NCI-H1436 (cell line): ENCODE results near the gene ALKBH3.
A peak's percentile ranks its signal among the peaks of the same experiment; 100 is the strongest.

Source experiments
- DNase-seq: peaks from one replicate; lab custom pipeline; 2025; lab: John Stamatoyannopoulos, UW

The ALKBH3 gene

DNA sequence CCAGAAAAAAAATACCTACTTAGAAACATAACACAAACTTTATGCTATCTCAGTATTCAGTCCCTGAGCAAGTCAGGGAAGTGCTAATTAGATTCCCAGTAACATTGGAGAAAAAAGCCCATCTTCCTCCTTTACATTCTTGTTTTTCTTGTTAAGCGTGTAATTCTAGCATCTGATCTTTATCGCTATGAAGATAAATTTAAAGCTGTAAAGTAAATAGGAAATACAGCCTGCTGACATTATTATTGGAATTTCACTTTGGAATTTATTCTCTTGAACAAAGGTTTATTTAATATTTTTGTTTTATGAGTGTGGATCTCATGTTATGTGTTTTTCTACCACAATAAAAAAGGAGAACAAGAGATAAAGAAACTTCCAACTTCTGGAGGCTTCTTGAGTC, 13.9 kb downstream of the ALKBH3 start:
- DNase-seq = no peak

DNA sequence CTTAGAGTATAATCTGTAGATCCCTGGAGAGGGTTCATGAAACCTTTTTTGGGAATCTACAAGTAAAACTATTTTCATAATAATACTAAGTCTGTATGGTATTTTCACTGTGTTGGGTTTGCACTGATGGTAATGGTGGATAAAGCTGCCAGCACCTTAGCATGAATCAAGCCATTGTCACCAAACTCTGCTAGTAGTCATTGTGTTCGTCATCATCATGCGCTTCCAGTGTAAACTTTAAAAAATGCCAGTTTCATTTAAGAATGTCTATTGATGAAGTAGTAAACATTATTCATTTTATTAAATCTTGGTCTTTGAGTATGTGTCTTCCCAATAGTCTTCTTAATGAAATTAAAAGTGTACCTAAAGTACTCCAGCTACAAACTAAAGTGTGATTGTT, 15.0 kb downstream of the ALKBH3 start:
- DNase-seq = no peak

DNA sequence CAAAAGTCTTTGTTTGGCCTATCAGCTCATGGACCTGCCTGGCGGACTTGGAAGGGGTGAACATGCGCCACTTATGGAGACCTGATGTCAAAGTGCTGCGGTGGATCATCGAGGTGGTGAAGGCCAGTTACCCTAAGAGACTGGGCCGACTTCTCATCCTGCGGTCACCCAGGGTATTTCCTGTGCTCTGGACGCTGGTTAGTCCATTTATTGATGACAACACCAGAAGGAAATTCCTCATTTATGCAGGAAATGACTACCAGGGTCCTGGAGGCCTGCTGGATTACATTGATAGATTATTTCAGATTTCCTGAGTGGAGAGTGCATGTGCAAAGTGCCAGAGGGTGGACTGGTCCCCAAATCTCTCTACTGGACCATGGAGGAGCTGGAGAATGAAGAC, 17.9 kb downstream of the ALKBH3 start:
- DNase-seq = no peak

DNA sequence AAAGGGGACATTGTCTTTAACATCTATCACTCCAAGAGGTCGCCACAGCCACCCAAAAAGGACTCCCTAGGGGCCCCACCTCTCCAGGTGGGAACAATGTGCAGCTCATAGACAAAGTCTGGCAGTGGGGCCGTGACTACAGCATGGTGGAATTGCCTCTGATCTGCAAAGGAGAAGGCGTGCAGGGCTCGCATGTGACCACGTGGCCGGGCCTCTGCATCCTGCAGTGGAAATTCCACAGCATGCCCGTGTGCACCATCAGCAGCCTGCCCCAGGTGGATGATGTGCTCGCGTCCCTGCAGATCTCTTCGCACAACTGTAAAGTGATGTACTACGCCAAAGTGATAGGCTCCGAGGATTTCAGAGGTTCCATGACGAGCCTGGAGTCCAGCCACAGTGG, 18.5 kb downstream of the ALKBH3 start:
- no peak for DNase-seq

DNA sequence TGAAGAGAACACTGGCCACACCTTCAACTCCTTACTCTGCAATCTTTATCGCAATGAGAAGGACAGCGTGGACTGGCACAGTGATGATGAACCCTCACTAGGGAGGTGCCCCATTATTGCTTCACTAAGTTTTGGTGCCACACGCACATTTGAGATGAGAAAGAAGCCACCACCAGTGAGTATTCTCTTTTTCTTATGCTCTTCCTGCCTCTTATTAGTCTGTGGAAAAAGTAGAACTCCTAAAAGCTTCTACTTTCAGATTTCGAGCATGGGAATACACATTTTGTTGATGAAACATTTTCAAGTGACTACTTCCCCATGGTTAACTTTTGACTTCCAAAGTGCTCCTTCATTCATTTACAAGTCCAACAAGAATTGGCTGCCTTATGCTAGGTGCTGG, 20.9 kb downstream of the ALKBH3 start:
- DNase-seq = no peak

DNA sequence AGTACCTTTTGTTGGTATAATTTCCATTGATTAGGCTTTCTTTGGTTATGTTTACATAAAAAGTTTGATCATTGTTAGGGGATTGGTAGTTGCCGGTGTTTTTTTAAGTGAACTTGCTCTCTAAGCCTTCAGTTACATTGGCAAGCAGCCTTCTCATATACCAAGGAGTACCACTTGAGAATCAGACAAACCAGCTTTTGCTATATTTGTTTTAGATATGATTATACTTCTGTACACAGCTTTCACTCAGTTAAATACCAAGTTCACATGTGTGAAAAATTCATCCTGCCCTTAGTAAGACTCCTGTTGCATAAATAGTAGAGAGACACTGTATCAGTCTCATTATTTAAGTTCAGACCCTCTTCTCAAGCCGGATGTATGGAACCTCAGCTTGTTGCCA, 22.4 kb downstream of the ALKBH3 start:
- no peak for DNase-seq

DNA sequence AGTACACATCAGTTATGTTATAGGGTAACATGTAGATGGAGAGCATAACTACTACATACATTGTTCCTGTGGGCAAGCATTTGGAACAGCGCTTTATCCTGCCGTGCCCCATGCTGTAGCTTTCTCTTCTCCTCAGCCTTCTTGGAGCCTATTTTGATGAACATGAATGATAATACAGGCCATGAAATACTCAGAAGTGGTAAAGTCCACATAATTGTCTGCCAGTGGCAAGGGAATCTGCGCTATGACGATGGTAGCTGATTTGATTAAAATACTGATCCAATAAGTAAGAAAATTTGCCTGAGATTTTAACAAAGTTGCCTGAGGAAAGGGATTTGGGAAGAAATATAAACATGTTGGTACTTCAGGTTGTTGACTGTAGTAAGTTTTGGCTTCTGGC, 23.3 kb downstream of the ALKBH3 start:
- DNase-seq = no peak

DNA sequence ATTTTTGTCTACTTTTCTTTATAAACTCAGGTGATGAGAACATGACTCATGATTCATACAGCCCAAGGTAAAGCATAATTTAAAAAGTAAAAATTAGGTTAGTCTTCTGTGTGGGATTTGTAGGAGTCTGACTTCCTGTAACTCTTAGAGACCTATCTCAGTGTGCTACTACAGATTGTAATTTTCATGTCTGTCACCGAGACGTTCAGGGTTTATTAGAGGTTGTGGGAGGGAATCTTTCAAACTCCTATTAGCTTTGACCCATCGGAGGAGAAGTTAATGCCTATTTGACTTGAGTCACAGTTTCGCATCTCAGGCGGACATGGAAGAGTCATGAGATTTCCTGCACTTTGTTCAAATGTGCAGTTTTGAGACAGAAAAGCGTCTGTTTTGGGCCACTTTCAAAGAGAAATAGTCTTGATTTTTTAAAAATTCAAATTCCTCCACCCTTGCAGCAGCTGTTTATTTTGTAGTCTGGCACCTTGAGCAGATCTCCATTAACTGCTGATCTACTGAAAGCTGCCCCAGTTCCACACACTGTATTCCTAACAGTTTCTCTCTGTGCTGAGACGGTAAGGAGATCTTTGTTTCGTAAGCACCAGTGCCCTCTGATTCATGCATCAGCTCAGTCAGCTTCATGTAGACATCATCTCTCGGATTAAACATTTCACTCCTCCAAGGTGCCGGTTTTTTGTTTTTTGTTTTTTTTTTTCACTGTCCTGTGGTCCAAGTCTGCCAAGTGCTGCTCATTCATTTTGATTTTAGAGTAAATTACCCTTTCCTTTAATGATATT, 24.3 kb downstream of the ALKBH3 start:
- no peak for DNase-seq

DNA sequence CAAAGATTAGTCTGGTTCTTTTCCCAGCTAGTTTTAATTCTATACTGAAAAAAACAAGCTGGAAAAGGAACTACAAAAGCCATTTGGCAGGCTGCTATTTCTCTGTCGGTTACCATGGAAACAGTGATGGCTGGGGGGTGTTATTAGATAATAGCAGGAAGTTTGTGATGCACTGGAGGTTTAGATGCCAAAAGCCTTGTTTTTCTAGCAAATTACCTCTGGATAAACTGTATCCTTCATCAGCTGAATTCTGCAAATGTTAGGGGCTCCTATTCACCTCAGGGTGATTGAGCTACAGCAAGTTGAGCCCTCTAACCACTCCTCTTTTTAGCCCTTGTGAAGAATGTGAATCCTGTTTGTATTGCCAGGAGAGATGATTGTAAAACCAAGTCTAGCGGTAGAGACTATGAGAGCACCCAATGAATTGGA, 25.2 kb downstream of the ALKBH3 start:
- DNase-seq = no peak

DNA sequence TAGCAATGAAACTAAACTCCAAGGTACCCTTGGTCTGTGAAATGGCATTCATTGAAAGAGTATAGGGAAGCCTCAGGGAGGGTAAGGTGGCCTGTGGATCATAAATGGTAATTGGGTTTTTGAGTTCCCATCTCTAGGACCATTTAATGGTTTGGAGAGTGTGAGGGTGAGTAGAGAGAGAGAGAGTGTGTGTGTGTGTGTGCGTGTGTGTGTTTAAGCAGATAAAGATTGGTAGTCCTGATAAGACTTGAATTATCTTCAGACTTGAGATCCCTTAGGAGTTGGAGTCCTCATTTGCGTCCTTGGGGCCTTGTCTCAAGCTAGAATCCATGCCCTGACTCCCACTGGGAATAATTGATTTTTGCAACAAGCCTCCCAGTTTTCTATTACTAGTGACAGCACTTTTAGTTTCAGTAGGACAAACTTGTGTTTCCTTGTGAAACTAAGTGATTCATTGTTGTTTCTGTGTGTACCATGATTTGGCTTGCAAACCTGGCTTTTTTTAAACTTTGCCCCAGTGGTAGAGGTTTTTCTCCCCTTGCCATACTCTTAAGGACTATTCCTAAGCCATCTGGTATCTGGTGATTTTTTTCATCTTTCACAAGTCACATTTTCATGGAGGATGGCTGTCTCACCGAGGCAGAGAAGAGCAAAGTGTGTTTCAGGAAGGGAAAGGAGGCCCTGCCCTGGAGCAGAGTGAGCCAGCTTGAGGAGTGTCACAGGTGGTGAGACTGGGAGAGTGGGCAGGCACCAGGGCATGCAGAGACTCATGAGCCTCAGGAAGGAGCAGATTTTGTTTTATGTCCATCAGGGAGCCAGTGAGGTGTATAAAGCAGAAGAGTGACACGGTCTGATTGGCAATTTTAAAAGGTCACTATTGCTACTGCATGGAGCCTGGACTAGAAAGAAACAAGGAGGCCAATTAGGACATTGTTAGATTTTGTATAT, 26.7 kb downstream of the ALKBH3 start:
- no peak for DNase-seq

DNA sequence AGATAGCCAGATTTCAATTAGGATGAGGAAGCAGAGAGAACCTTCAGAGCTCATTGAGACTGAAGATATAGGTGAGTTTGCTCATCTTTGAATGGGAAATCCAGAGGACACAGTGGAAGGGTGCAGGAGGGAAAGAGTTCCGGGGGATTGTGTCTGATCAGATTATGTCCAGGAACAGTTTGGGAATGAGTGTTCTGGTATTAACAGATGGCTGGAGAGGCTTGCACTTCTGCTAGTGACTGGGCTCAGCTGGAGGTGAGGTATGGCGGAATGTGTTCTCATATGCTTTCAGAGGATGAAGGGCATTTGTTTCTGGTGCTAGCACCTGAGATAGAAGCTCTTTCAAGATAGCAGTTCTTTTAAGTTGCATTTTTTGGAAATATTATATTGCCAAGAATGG, 27.6 kb downstream of the ALKBH3 start:
- DNase-seq = no peak

DNA sequence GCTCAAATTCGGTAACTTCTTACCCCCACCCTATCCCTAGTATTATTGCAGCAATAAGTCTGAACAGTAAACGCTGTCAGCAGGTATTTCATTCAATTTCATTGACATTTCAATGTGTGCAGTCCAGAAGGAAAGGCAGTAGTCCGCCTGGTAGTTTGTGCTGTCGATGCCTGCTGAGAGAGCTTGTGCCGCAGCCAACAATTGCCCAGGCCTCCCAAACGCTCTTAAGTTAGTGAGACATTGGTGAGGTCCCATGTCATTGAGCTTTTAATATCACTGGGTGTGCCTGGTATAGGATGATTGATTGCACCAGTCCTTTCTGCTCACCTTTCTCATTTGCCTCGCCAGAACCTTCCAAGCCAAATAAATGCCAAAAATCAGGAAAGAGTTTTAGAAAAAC, 28.1 kb downstream of the ALKBH3 start:
- DNase-seq = no peak

DNA sequence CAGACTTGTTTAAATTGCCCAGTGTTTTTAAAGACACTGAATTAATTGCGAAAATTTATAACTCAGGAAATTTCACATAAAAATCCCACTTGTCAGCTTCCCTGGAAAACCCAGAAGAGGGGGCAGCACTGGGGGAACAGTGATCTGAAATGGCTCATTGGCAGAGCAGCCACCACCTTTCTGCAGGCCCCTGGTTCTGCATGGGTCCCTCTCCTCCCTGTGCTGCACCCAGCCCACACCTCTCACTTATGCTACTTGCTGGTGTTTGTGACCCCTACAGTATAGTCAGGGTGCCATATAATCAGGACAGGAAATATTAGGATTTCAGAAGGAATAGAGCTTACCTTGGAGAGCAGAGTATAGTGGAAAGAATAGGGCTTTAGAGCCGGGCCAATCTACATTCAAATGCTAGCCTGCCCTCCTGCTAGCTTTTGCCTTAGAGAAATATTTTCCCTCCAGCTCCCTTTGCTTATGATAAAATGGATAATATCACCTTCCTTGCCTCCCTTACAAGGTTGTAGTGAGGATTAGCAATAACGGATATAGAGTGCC, 33.3 kb downstream of the ALKBH3 start:
- no peak for DNase-seq

DNA sequence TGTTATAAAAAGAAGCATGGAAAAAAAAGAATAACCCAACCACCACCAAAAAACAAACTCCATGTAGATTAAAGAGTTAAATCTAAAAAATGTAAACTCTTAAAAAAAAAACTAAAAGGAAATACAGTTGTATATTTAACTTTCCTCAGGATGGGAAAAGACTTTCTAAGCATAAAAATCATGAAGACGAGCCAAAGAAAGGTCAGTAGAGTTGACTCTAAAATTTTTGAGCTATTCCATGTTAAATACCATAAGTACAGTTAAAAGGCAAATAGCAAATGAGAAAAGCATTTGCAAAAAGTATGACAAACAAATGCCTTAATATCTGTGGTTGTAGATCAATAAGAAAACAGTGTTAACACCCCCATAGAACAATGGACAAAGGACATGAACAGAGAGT, 33.8 kb downstream of the ALKBH3 start:
- DNase-seq = no peak

DNA sequence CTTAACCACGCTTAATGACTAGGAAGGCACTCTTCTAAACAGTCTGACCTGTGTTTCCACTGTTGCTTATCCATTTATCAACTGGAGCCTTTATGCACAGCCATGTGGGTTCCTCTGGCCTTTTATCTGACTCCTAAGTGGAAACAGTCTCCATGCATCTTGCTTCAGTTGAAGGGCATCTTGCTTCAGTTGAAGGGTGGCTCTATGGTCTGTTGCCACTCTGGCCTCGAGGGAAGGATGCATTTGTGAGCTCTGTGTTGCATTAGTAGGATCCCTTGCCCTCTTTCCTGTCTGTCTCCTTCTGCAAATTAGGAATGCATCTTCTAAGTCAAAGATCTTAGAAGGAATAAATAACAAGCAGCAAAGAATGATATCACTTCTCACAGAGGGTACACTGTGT, 36.0 kb downstream of the ALKBH3 start:
- no peak for DNase-seq

DNA sequence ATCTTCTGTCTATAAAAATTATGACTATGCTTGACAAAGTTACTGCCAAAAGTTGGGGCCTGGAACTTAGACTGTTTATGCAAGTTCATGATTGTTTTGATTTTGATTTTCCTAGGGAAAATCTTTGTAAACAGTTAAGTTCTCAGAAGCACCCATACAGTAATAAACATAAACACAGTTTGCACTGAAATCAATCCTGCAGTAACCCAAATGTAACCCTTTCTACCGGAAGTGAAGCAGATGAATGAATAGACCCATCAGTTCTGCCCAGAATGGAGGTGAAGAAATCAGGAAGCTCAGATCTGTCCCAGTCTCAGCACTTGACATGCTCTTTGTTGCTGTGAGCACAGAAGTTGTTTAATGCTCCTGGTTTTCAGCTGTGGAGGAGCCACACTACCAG, 37.2 kb downstream of the ALKBH3 start:
- no peak for DNase-seq

DNA sequence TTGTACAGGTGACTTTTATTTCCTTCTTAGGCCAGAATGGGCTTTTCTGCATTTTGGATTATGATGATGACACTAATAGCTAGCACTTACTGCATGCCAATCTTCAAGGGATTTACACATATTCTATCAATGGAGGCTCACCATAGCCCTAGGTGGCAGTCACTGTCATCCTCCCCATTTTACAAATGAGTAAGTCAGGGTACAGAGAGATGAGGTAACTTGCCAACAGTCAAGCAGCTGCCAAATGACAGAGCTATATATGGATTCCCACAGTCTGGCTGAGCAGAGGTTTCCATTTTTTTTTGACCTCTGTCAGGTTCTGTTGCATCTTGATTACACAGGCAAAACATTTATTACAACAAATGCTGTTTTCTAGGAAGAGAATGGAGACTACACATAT, 38.0 kb downstream of the ALKBH3 start:
- no peak for DNase-seq

DNA sequence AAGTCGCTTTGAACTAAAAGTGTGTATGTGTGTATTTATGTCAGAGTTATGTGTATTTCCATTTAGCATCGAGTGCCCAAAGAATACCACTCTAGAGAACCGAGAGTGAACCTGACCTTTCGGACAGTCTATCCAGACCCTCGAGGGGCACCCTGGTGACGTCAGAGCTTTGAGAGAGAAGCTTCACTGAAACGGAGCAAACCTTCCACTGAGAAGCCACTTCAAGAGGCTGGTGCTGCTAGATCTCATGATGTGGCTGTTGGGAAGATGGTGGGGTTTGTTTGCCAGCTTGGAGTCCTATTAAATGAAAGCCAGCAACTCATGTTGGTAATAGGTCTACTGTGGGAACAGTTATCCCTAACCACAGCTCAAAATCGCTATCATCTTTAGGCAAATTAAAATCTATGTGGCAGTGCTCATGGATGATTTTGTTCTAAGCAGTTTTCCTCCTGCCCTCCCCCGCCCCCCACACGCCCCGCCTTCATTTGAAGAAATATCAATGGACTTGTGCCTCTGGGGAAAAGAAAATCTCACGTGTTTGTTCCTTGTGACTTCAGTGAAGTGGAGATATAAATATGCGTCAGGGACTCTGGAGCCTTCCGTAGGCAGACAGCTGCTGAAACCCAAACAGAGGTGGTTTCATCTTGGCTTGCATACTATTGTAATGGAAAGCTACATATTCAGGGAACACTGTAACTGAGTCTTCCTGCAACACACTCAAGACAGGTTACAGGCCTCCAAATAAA, 39.4 kb downstream of the ALKBH3 start:
- no peak for DNase-seq

DNA sequence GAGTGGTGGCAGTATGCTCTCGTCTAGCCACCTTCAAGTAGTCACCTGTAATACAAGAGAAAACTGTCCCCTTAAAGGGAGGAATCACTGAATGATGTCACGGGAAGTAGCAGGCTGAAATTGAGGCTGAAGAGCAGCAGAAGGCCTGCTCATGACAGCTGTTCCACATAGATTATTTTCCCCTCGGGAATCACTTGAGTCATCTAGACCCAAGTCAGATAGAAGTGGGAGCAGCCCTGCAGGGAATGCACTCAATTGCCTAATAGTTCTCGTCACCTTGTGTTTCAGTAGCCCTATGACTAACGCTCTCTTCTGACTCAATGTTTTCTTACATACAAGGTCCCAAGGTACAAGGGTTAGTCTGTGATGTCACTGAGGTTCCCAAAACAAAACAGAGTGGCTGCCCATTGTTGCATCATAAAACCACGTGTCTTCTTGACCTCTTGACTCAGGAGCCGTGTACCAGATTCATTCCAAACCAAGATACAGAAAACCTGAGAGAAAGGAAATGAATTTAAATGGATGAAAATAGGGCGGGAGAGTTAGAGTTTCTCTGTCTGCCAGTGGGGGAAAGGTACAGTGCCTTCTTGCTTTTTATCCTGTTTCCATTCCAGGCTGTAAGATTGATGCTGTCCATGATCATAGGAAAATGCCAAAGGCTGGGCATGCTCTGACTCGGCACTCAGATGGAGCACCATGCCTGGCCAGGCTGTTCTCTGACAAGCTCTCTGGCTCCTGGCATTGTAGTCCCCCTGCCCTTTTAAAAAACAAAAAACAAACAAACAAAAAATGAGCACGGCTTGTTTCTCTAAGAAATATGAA, 40.2 kb downstream of the ALKBH3 start:
- peak; percentile 35 for DNase-seq

DNA sequence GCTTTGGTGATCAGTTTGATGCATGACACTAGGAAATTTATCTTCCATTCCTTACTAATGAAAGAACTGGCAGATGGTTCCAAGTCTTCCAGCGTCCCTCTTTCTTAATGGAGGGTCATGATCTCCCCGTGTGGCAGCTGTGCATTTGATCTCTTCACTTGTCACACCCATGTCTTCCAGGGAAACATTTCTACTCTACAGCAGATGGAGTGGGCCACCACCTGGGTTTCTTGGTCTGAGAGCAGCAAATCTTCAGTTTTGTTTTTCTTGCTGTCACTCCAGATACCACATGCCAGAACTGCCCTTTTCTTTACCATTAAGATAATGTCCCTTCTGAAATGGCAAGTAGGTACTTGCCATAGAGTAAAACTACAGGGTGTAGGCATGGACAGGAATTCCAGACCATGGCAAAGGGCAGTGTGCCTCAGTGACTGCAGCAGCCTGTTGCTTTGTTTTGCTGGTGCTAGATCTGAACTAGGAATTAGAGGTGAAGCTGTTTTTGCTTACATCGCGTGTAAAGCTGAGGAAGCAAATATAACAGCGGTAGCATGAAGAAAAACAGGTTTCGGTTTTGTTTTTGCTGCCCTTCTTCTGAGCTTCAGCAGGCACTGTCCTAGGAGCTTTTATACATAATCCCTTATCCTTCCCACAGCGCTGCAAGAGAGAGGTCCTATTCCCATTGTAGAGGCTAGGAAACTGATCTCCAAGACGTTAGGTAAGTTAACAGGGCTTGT, 41.1 kb downstream of the ALKBH3 start:
- no peak for DNase-seq

DNA sequence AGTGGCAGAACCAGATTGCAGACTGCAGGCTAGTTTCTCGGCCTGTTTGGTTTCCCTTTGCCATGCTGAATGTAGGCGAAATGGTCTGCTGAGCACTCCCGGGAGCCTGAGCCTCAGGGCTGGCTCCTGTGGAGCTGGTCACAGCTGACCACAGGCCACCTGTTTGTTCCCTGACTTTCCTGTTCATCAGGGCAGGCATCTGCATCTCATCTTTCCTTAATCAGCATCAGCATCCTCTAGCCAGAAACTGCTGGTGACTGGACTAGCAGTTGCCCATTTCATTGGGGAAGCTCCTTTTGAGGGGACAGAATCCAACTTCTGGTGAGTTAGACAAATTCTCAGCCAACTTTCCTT, 41.6 kb downstream of the ALKBH3 start:
- no peak for DNase-seq
